GM19238 (cell line): ENCODE measurements around the gene CD276.
"Not testable (repeated sequence)": the region's sequence is repeated elsewhere in the genome, so short reads cannot be mapped to it uniquely, and the experiment has no call there.

Experiments used
- DNase-seq: peaks from one replicate; pipeline ENCODE4 v3.0.0; 2011; ENCODE audit warnings: low spot score; ENCODE audit not compliant: insufficient read length

The CD276 gene

GRCh38 chr15:73709686-73710085 lies 25.5 kb downstream of the CD276 start:
- no peak for DNase-seq

- no peak for DNase-seq
Observed at GRCh38 chr15:73710321-73710720, 26.1 kb downstream of the CD276 start.

GRCh38 chr15:73711526-73711925 lies 27.3 kb downstream of the CD276 start:
- DNase-seq: no peak

GRCh38 chr15:73712107-73712506 lies 27.9 kb downstream of the CD276 start:
- no peak for DNase-seq

GRCh38 chr15:73714695-73715301 lies 30.6 kb downstream of the CD276 start:
- DNase-seq: no peak

GRCh38 chr15:73715417-73715816 lies 31.2 kb downstream of the CD276 start:
- DNase-seq: no peak

GRCh38 chr15:73716417-73716816 lies 32.2 kb downstream of the CD276 start:
- DNase-seq: no peak

- no peak for DNase-seq
Observed at GRCh38 chr15:73717206-73717605, 33.0 kb downstream of the CD276 start.

- no peak for DNase-seq
Observed at GRCh38 chr15:73717802-73718201, 33.6 kb downstream of the CD276 start.

GRCh38 chr15:73718694-73719093 lies 34.5 kb downstream of the CD276 start:
- no peak for DNase-seq

- no peak for DNase-seq
Observed at GRCh38 chr15:73722425-73722824, 38.2 kb downstream of the CD276 start.

- no peak for DNase-seq
Observed at GRCh38 chr15:73723191-73723590, 39.0 kb downstream of the CD276 start.

GRCh38 chr15:73724212-73724611 lies 40.0 kb downstream of the CD276 start:
- DNase-seq: no peak

- DNase-seq: no peak
Observed at GRCh38 chr15:73727330-73727976, 43.3 kb downstream of the CD276 start.

- DNase-seq: not testable (repeated sequence)
Observed at GRCh38 chr15:73732051-73732450, 47.9 kb downstream of the CD276 start.

- DNase-seq: no peak
Observed at GRCh38 chr15:73732930-73733329, 48.7 kb downstream of the CD276 start.

- no peak for DNase-seq
Observed at GRCh38 chr15:73737535-73737934, 53.4 kb downstream of the CD276 start.

- no peak for DNase-seq
Observed at GRCh38 chr15:73740152-73741048, 56.2 kb downstream of the CD276 start.

- DNase-seq: no peak
Observed at GRCh38 chr15:73741321-73741836, 57.2 kb downstream of the CD276 start.

- no peak for DNase-seq
Observed at GRCh38 chr15:73744293-73744692, 60.1 kb downstream of the CD276 start.

- DNase-seq: no peak
Observed at GRCh38 chr15:73745073-73745472, 60.9 kb downstream of the CD276 start.

GRCh38 chr15:73746261-73746660 lies 62.1 kb downstream of the CD276 start:
- no peak for DNase-seq
